Activated CD4-positive, alpha-beta T cell treated with anti-CD3 and anti-CD28 coated beads, Interleukin-2, amount 50 U/mL, for 1 hour (primary cell): Measurements from ENCODE around the gene SMCO1.
"Not testable (repeated sequence)": the region's sequence is repeated elsewhere in the genome, so short reads cannot be mapped to it uniquely, and the experiment has no call there.

Experiments
- DNase-seq: peaks from one replicate; pipeline ENCODE4 v3.0.0-alpha.2; 2020

SMCO1 gene

DNA sequence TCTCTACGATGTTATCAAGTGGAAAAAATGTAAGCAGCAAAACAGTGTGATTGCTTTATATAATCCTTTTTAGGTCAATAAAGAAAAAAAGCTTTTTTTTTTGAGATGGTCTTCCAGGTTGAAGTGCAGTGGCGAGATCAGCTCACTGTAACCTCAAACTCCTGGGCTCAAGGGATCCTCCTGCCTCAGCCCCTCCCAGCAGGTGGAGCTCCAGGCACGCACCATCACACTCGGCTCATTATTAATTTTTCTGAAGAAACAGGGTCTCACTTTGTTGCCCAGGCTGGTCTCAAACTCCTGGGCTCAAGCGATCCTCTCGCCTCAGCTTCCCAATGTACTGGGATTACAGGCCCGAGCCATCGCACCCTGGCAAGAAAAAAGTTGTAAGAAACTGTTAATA lies 28.9 kb downstream of the SMCO1 start:
- DNase-seq: peak; percentile 34

DNA sequence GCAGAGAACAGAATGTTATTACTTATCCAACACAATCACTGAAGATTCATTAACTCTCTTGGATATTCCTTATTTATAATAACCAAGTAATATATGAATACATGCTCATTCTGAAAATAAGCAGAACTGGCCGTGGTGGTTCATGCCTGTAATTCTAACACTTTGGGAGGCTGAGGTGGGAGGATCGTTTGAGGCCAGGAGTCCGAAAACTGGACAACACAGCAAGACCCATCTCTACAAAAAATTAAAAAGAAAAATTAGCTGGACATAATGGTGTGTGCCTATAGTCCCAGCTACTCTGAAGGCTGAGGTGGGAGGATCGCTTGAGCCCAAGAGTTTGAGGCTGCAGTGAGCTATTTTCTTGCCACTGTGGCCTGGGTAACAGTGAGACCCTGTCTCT lies 37.5 kb downstream of the SMCO1 start:
- no peak for DNase-seq

- DNase-seq: no peak
Measured at GRCh38 chr3:196472286-196472685, 42.9 kb downstream of the SMCO1 start.

GRCh38 chr3:196471551-196471950 lies 43.6 kb downstream of the SMCO1 start:
- DNase-seq: no peak

GRCh38 chr3:196470182-196470581 lies 45.0 kb downstream of the SMCO1 start:
- not testable (repeated sequence) for DNase-seq

- DNase-seq: no peak
Measured at GRCh38 chr3:196463804-196464203, 51.3 kb downstream of the SMCO1 start.

- DNase-seq: no peak
Measured at GRCh38 chr3:196463478-196463756, 51.7 kb downstream of the SMCO1 start.

GRCh38 chr3:196462680-196463477 lies 52.3 kb downstream of the SMCO1 start:
- not testable (repeated sequence) for DNase-seq

DNA sequence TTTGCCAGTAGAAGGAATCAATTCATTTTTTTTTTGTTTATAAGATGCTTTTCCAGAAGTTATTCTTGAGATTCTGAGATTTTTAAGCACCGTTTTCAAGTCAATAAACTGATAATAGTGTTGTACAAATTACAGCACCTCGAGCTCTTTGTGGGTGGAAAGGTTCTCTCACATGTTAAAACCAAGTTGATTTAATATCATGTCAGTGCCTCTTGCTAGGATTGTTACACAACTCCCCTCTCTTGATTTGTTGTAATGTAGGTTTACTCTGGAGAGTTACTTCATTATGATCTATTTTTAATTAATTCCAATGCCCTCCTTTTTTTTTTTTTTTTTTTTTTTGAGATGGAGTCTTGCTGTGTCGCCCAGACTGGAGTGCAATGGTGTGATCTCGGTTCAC lies 57.1 kb downstream of the SMCO1 start:
- no peak for DNase-seq

DNA sequence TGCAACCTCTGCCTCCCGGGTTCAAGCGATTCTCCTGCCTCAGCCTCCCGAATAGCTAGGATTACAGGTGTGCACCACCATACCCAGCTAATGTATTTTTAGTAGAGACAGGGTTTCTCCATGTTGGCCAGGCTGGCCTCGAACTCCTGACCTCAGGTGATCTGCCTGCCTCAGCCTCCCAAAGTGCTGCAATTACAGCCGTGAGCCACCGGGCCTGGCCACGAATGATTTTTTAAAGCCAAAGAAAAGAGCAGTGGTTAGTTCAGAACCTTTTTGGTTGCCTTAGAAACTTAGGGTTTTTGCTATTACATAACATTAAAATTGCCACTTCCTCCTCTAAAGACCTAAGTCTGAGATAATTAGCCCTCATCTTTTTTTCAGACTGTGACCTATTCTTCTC lies 57.7 kb downstream of the SMCO1 start:
- peak; percentile 14 for DNase-seq
